ENCODE data around the gene C1orf74. TPM values are rescaled to one million over a fixed set of nuclear protein-coding genes. Genes with fewer than 3 reads are reported as not detected.
"Not testable (repeated sequence)": the region's sequence is repeated elsewhere in the genome, so short reads cannot be mapped to it uniquely, and the experiment has no call there.

C1orf74 gene
- total RNA-seq, 1 donor, result 3.6 TPM

GRCh38 chr1:209797978-209798639, 13.8 kb upstream of the C1orf74 start:
- H3K4me3 ChIP-seq (ENCODE audit: low read depth, low read length), result no peak overlapping the region
- peak; percentile 50 for DNase-seq (ENCODE audit: low read depth)
- peak; percentile 9 for TF ChIP-seq CTCF (IDR thresholded peaks at IDR 0.05; ENCODE audit: insufficient read depth, low read length)

GRCh38 chr1:209793711-209794110, 9.4 kb upstream of the C1orf74 start:
- H3K4me3 ChIP-seq (ENCODE audit: low read depth, low read length); DNase-seq (ENCODE audit: low read depth): not testable (repeated sequence)

GRCh38 chr1:209791920-209792319, 7.6 kb upstream of the C1orf74 start:
- H3K4me3 ChIP-seq (ENCODE audit: low read depth, low read length), result no peak overlapping the region
- no peak for DNase-seq (ENCODE audit: low read depth)
- TF ChIP-seq CTCF (IDR thresholded peaks at IDR 0.05; ENCODE audit: insufficient read depth, low read length), result no peak

- TF ChIP-seq CTCF (IDR thresholded peaks at IDR 0.05; ENCODE audit: insufficient read depth, low read length), result no peak
- DNase-seq (ENCODE audit: low read depth), result no peak
- no peak overlapping the region for H3K4me3 ChIP-seq (ENCODE audit: low read depth, low read length)
These were observed 6.2 kb upstream of the C1orf74 start for GRCh38 chr1:209790286-209791193.

GRCh38 chr1:209789245-209789644, 4.9 kb upstream of the C1orf74 start:
- H3K4me3 ChIP-seq (ENCODE audit: low read depth, low read length), result no peak overlapping the region
- no peak for TF ChIP-seq CTCF (IDR thresholded peaks at IDR 0.05; ENCODE audit: insufficient read depth, low read length)
- DNase-seq (ENCODE audit: low read depth), result no peak

GRCh38 chr1:209787551-209787950, 3.2 kb upstream of the C1orf74 start:
- peak; percentile 49 for DNase-seq (ENCODE audit: low read depth)
- no peak for TF ChIP-seq CTCF (IDR thresholded peaks at IDR 0.05; ENCODE audit: insufficient read depth, low read length)
- no peak overlapping the region for H3K4me3 ChIP-seq (ENCODE audit: low read depth, low read length)

GRCh38 chr1:209786146-209786545, 1.8 kb upstream of the C1orf74 start:
- no peak for TF ChIP-seq CTCF (IDR thresholded peaks at IDR 0.05; ENCODE audit: insufficient read depth, low read length)

More at GRCh38 chr1:209786146-209786545, 1.8 kb upstream of the C1orf74 start:
- DNase-seq (ENCODE audit: low read depth), result no peak
- H3K4me3 ChIP-seq (ENCODE audit: low read depth, low read length), result no peak overlapping the region
